Fibroblast of skin of left biceps (primary cell): ENCODE results near the gene FRMD5.

ENCODE experiments used
- DNase-seq, 2 experiments: peaks; one replicate each; pipeline ENCODE4 v3.0.0-alpha.2; 2013; ENCODE audit warnings: low read depth in 2 of 2

FRMD5 gene

DNA sequence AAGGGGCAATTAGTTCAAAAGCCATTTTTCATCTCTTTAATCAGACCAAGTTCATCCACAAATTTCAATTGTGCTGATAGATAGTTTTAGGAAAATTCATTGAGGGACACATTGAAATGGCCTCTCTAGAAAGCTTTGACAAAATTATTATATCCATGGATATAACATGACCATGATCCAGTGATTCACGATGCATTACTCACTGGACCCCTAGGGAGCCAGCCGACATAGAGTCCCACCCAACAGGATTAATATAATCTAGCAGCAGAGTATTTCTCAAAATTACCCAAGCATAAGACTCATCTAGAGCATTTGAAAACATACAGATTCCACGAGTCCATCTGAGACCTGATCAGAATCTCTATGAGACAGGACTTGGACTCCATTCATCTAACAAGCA, 100.3 kb downstream of the FRMD5 start:
- no peak for DNase-seq

DNA sequence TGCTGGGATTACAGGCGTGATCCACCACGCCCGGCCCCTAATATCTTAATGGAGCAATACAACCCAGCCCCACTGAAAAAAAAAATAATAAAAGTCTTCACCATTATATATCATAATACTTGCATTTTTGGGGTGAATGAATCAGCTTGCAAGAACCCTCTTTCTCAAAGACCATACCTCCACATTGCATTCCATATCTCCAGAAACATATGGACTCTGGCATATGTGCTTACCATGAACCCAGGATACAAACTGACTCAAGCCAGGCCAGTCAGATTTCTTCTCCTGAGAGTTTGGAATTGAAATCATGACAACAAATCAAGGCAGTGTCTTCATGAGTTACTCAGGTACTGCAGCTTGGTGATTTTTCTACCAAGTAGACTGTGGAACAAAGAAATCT, 101.2 kb downstream of the FRMD5 start:
- no peak for DNase-seq

DNA sequence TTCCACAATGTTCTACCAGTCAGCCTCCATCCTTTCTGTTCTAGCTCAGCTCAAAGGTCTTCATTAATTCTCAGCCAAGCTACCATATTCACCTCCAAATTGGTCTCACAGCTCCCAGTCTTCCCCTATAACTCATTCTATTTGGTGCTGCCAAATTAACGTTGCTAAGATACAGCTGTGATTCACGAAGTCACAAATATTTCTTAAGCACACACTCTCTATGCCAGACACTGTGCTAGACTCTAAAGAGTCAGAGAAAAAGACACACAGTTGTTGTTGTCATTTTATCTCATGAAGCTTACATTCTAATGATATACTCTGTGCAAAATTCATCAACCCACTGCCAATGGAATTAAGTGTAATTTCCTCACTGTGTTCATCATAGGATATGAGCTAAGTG, 102.8 kb downstream of the FRMD5 start:
- DNase-seq = no peak

- peak; percentile 68 for DNase-seq
Observed at GRCh38 chr15:44087578-44088465, 107.2 kb downstream of the FRMD5 start.

DNA sequence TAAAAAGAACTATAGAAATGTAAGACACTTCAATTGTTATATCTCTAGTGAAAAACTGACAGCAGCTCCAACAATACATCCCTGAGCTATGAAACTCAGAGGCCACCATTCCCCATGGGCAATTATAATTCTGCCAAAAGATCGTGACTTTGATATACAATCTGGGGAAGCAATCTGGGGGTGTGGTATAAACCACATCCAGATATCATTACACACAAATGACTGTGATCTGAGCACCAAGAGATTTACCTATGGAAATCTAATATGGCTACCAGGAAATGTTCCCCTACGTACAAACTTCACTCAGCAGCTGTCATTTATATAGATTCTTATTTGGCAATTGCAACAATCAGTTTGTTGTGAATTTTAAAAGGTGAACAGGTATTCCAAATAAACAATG, 110.3 kb downstream of the FRMD5 start:
- DNase-seq = no peak

- no peak for DNase-seq
Observed at GRCh38 chr15:44084171-44084570, 110.9 kb downstream of the FRMD5 start.

DNA sequence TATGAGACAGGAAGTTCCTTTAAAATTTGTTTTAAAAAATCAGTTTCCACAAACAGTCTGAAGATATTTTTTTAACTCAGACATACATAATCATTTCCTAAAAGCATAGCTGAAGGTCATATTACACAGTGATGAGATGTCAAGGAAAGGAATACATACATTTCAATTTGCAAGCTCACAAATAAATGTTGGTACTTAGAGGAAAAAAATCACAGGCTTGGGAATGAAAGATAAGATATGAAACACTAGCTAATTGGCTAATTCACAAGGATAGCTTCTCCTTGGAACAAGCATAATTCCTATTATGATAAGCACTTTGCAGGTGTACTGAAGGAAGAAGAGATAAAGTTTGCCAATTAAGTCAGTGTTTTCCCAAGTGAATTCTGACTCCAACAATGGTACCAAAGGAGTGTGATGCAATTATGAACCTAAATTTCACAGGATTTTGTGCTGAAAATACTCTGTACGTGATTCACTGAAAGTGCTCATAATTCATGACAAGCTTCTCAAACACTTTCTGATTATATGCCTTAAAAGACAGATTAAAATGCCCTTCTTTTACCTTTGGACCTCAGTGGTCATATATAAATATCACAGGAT, 112.4 kb downstream of the FRMD5 start:
- no peak for DNase-seq

DNA sequence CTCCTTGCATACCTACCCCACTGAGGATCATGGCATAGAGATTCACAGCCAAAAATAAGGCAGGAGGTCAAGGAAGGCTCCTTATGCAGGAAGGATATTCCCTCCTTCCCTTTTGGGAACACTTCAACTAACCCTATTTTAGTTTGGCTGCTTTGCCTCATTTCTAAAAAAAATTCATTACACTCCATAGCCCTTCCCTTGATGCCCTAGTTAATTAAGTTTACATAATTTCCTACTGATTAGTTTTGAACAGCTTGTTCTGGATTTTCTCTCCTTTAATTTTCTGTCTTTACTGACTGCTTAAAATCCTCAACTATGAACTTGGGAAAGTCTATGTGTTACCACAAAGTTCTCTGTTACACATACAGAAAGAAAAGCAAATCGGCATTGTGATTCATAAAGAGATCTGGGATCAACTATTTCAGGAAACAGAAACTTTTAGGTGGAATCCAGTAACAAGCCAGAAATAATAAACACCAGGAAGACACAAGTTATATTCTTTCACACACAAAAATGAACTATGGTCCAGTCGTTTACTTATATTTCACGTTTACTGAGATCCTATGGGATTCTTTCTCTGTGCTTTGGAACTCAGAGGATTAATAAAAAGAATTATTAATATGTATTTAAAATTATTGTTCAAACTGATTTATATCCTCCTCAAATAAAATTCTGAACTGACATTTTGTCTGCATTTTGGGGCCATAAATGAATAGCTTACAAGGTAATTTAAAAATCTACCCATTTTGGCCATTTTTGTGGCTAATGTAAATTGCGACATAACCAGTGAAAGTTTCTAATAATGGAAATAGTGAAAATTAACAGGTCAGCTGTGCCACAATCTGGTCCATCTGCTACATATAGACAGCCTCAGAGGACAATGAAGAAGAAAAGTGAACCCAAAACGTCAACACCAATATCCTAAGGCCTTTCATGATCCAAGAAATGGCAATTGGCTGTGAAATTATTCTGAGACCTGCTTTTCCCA, 113.8 kb downstream of the FRMD5 start:
- DNase-seq = no peak

- DNase-seq = no peak
Observed at GRCh38 chr15:44075535-44075934, 119.5 kb downstream of the FRMD5 start.

GRCh38 chr15:44069489-44069888, 125.6 kb downstream of the FRMD5 start:
- no peak for DNase-seq

GRCh38 chr15:44068347-44068746, 126.7 kb downstream of the FRMD5 start:
- no peak for DNase-seq

GRCh38 chr15:44066211-44066827, 128.8 kb downstream of the FRMD5 start:
- peak; percentile 29 to 35 for DNase-seq

- DNase-seq = no peak
Observed at GRCh38 chr15:44064706-44065105, 130.4 kb downstream of the FRMD5 start.

- no peak for DNase-seq
Observed at GRCh38 chr15:44058126-44058525, 136.9 kb downstream of the FRMD5 start.

GRCh38 chr15:44045661-44046060, 149.4 kb downstream of the FRMD5 start:
- no peak for DNase-seq

GRCh38 chr15:44045217-44045616, 149.9 kb downstream of the FRMD5 start:
- no peak for DNase-seq

GRCh38 chr15:44038755-44039191, 156.3 kb downstream of the FRMD5 start:
- no peak for DNase-seq

- no peak for DNase-seq
Observed at GRCh38 chr15:44035781-44036699, 159.0 kb downstream of the FRMD5 start.

DNA sequence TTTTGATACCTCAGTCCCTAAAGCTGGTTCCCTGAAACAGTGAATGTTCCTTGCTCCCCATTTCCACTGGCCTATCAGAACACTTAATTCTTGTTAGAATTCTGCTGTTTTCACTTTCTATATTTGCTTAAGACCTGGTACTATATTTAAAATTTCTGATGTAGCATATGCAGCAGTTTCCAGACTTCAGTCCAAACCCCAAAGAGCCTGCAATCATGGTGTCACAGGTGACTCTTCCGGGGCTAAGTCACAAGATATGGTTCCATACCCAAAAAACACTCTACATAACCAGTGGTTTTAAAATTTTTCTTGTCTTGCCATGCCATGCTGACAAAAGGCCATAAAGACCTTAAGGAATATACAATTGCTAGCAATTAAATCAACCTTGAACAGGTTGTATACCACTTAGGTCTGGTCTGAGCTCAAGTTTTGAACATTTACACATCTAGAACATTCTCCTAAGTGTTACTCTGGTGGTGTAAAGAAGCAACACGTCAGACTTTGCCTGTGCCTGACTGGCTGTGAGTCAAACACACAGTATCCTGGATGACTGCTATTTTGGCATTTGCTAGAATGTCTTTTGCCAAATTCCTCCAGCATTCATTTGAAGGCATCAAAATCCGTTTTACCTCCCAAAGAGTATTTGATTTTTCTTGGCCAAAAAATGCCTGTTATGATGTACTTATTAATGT, 160.0 kb downstream of the FRMD5 start:
- peak; percentile 47 to 48 for DNase-seq

GRCh38 chr15:44034334-44034733, 160.7 kb downstream of the FRMD5 start:
- peak in 1 of 2 experiments; percentile 26 for DNase-seq
